ENCODE data around the gene KRTAP2-2.

KRTAP2-2 gene

GRCh38 chr17:41020336-41020735 is 34.7 kb downstream of the KRTAP2-2 start:
- no peak for DNase-seq (ENCODE audit: low read depth)

DNA sequence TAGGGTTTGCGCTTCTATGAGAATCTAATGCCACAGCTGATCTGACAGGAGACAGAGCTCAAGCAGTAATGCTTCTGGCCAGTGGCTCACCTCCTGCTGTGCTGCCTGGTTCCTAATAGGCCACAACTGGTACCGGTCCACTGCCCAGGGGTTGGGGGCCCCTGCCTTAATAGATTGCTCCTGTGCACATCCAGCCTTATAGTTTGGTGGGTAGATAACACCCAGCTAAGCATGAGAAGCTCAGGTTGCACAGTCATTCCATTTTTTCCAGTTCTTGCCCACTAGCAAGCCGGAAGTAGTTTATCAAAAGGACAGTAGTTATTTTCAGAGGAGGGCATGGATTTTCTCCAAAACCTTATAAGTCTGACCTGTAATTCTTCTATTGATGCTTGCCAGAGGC is 35.6 kb downstream of the KRTAP2-2 start:
- no peak for DNase-seq (ENCODE audit: low read depth)

- no peak for DNase-seq (ENCODE audit: low read depth)
Observed at GRCh38 chr17:41018541-41018940, 36.5 kb downstream of the KRTAP2-2 start.

DNA sequence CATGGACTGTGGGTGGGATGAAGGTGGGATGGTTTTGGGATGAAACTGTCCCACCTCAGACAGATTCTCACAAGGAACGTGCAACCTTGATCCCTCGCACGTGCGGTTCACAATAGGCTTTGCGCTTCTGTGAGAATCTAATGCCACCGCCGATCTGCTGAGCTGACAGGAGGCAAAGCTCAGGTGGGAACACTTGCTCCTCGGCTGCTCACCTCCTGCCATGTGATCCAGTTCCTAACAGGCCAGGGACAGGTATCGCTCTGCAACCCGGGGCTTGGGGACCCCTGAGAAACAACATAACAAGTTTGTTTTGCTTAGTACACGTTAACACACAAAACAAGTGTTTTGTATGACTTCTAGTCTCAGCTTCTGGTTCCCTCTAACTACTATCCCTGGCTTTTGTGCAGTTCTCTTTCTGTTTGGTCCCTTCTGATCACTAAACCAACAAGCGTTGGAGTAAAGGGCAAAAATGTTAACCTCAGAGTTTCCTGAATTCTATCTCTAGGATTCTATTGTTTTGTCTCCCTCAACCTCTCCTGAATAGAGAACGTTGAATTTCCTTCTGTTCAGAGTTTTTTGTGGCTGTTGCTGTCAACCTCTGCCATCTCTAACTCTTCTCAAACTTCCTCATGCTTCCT is 38.3 kb downstream of the KRTAP2-2 start:
- DNase-seq (ENCODE audit: low read depth): no peak

DNA sequence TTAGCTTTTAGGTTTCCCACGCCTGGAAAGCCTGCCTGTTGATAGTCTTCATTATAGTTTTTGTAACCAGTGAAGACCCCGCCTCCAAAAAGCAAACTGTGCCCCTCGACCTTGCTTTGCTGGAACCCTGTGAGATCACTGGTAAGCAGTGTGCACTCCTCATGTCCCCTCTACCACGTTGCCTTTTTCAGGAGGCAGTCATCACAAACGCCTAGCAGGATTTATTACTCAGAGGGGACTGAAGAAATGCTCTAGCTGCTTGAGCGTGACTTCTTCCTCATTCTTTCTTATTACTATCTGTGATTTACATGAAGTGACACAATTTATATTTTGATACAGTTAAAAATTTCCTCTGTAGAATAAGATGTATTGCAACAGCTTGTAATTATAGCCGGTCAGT is 39.6 kb downstream of the KRTAP2-2 start:
- no peak for DNase-seq (ENCODE audit: low read depth)

DNA sequence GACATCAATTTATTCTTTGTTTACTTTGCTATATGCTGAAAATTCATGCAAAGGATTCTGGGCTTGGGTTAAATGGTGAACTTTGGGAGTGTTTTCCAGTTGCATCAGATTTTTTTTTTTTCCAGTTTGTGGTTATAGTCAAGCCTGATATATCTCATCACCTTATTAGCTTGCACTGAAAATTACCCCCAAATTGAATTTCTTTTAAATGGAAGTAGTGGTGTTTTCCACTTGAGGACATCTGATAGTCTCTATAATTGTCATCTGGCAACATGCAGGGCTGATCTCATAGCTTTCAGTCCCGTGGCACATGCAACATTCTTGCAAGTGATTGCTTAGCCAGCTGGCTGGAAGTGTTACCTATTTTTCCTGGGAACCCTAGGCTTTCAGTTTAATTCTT is 41.4 kb downstream of the KRTAP2-2 start:
- DNase-seq (ENCODE audit: low read depth): peak; percentile 29

GRCh38 chr17:41013181-41013580 is 41.8 kb downstream of the KRTAP2-2 start:
- DNase-seq (ENCODE audit: low read depth): peak; percentile 42

GRCh38 chr17:41012326-41013120 is 42.5 kb downstream of the KRTAP2-2 start:
- DNase-seq (ENCODE audit: low read depth): no peak

DNA sequence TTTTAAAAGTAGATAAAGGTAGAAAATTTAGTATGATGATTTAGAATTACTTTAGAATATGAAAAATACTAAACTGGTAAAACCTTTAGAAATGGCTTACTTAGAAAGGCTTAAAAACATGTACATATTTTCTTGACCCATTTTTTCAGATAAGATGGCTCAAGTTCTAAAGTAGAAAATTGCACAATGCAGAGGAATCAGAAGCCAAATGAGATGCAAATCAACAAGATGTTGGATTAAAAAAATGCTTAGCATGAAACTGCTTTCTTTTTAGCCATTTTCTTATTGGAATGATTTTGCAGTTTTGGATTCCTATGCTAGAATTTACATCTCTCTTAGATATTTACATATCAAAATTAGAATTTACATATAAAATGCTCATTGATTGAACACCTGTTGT is 44.6 kb downstream of the KRTAP2-2 start:
- no peak for DNase-seq (ENCODE audit: low read depth)

DNA sequence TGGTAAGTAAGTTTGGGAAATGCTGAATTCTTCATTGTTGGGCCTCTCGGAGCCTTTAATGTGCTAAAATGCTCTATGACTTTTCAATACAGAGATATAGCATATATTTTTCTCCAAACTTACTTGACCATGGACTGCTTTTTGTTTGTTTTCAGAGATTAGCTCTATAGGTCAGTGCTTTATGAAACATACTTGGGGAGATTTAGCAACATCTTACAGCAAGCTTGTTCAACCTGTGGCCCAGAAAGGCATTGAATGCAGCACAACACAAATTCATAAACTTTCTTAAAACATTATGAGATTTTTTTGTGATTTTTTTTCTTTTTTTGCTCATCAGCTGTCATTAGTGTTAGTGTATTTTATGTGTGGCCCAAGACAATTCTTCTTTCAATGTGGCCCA is 45.1 kb downstream of the KRTAP2-2 start:
- DNase-seq (ENCODE audit: low read depth): no peak

DNA sequence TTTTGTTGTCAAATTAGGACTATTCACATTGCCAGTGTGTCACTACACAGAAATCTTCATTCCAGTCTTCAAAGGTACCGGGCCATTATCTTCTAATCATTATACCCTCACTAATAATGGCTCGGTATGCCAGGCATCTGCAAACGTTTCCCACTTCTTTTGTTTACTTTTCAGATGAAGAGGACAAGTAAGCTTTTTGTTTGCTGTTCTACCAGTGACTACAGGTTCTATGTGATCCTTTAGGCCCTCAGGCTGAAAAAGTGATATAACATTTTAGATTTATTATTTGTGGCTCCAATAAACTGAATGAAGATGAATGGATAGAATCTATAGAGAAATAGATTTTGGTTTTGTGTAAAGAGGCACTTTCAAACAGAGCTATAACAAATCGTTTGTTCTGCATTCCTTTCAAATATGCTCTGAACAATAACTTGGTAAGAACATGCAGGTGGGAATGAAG is 45.7 kb downstream of the KRTAP2-2 start:
- no peak for DNase-seq (ENCODE audit: low read depth)

DNA sequence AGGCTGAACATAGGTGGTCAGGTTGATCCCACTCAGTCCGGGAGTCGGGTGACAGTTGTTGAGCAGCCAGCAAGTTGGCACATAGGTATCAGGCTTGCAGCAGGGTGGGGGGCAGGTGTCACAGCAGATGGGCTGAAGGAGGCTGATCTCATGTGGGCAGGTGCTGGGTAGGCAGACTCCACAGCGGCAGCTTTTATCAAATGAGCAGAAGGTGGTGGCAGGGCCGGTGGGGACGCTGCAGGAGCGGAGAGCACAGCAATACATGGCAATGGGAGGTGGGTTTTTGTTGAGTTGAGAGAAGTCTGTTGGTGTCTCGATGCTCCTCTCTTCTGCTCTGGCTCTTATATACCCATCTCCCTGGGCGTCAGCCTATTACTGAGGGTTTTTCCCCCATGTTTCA is 46.2 kb downstream of the KRTAP2-2 start, which contains the start of gene KRTAP3-1:
KRTAP3-1 (minus strand) TSS at position 318 of the 400 bp plus-strand sequence; CDS start at position 264, 54 bp downstream.
- DNase-seq (ENCODE audit: low read depth): no peak
